NCI-H2171 treated with DMSO at 0.1 percent for 48 hours (cell line): ENCODE results near the gene MMP2.

Experiments
- DNase-seq: peaks from one replicate; lab custom pipeline; 2025; lab: John Stamatoyannopoulos, UW

The MMP2 gene

DNA sequence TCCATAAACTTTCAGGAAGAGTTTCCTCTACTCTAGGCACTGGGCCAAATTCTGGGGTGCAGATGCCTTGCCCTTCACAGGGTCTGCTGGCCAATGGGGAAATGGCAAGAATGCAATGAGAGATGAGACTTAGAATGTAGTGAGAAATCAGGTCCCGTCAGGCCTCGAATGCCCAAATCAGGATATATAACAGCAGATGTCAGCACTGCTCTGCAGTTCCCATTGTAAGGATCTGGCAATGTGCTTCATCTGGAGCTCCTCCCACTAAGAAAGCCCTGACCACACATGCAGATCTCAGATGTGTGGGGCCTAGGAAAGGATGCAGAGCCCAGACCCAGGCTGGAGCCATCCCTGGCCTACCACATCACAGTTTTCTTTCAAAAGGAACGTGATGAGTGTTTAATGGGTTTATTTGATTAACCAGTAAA lies 16.0 kb downstream of the MMP2 start:
- no peak for DNase-seq

GRCh38 chr16:55495616-55496289 lies 16.8 kb downstream of the MMP2 start:
- no peak for DNase-seq

GRCh38 chr16:55496509-55497145 lies 17.6 kb downstream of the MMP2 start:
- DNase-seq: no peak

GRCh38 chr16:55497558-55497957 lies 18.6 kb downstream of the MMP2 start:
- DNase-seq: no peak

DNA sequence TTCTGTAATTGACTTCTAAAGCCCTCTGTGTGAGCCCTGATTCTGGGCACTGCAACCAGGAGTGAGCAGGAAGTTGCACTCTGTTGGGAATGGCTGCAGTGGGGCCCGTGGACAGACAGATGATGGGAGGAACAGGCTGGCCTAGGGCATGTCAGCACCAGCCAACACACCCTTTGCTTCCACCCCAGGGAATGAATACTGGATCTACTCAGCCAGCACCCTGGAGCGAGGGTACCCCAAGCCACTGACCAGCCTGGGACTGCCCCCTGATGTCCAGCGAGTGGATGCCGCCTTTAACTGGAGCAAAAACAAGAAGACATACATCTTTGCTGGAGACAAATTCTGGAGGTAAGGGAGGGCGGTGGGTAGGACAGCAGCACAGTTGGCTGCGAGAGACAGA lies 19.1 kb downstream of the MMP2 start:
- no peak for DNase-seq

- no peak for DNase-seq
Observed at GRCh38 chr16:55499281-55499680, 20.3 kb downstream of the MMP2 start.

DNA sequence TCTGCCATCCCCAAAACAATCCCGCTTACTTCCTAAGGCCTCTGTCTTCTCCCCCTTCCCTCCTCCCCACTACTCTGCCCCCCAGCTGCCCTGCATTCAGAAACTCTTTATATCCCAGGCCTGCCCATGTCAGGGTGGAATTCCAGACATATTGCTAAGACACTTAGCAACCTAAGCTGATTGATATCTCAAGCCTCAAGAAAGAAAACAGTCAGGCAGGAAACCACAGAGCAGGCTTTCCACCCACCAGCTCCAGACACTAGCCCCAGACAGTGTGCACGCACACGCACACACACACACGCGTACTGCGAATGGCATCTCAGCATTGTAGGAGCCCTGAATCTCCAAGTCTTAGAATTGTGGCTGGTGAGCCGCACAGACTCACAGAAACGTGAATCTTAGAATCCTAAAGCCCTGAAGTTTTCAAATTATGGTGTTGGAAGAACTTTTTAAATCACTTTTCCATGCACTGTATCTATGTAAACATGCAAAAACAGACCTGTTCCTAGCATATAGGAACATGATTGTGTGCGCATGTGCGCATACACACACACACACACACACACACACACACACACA lies 21.0 kb downstream of the MMP2 start:
- no peak for DNase-seq

GRCh38 chr16:55500530-55501011 lies 21.6 kb downstream of the MMP2 start:
- no peak for DNase-seq

DNA sequence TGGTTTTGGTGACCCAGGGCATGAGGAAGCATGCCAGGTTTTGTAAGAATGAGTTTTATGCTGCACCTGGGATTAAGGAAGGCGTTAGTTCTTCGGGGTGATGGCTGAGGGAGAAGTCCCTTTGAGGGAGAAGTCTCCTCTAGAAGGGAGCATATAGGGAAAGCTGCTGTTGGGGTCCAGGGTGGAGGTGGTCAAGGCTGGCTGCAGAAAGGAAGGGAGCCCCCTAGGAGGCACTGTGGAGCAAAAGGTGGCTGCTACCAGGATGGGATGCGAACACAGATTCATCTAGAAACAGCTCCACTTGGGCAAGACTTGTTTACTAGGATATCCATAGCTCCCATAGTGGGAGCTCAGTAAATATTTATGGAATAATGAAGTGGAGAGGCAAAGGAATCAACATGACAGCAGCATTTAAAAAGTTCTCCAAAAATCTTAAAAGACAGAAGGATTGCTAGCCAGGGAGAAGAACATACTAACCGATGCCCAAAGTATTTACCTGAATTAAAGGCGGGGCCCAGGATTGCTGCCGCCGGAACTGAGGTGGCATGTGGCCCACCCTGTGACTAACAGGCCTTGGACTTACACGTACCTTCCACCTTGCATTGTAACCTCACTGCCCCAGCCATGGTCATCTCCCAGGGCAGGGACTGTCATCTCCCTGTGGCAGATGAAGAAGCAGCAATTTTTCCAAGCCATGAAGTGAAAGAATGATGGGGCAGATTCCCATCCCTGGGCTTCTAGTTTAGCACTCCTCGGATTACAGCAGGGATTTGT lies 22.7 kb downstream of the MMP2 start:
- DNase-seq: no peak

DNA sequence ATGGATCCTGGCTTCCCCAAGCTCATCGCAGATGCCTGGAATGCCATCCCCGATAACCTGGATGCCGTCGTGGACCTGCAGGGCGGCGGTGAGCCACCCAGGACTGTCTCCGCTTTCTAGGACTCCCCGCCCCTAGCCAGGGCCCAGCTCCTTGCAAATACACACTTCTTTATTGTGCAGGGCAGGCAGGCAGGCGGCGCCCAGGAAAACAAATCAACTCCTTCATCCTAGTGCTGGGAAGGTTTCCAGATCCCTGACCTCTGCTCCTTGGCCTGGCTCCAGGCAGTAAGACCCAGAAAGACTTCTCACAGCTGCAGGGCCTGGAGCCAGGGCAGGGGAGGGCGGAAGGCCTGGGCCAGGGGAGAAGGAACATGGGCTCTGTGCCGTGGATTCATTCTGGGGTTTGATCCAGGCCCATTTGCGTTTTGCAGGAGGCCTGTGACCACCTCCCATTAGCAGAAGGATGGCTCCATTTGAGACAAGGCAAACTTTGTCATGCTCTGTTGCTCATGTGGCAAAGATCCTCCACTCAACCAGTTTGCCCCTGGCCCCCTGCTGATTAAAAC lies 23.9 kb downstream of the MMP2 start:
- DNase-seq: no peak

- DNase-seq: no peak
Observed at GRCh38 chr16:55503726-55504550, 24.9 kb downstream of the MMP2 start.

GRCh38 chr16:55505333-55506015 lies 26.5 kb downstream of the MMP2 start:
- no peak for DNase-seq

DNA sequence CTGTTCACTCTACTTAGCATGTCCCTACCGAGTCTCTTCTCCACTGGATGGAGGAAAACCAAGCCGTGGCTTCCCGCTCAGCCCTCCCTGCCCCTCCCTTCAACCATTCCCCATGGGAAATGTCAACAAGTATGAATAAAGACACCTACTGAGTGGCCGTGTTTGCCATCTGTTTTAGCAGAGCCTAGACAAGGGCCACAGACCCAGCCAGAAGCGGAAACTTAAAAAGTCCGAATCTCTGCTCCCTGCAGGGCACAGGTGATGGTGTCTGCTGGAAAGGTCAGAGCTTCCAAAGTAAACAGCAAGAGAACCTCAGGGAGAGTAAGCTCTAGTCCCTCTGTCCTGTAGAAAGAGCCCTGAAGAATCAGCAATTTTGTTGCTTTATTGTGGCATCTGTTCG lies 27.1 kb downstream of the MMP2 start:
- no peak for DNase-seq

DNA sequence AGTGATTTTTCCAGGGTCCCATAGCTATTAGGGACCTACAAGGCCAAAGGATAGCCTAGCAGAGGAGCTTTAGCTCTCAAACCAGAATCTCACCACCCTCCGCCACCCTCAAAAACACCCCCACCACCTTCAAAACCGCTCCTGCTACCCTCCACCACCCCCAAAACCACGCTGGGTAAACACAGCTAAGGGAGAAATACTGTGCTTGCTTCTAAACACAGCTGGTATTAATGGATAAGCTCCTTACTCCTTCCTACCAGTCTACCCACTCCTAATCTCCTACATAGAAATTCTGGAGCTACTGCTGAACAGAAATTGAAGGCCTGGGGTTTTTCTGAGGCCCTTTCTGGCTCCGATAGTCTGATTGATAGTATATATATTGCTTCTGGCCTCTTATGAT lies 27.7 kb downstream of the MMP2 start:
- no peak for DNase-seq

DNA sequence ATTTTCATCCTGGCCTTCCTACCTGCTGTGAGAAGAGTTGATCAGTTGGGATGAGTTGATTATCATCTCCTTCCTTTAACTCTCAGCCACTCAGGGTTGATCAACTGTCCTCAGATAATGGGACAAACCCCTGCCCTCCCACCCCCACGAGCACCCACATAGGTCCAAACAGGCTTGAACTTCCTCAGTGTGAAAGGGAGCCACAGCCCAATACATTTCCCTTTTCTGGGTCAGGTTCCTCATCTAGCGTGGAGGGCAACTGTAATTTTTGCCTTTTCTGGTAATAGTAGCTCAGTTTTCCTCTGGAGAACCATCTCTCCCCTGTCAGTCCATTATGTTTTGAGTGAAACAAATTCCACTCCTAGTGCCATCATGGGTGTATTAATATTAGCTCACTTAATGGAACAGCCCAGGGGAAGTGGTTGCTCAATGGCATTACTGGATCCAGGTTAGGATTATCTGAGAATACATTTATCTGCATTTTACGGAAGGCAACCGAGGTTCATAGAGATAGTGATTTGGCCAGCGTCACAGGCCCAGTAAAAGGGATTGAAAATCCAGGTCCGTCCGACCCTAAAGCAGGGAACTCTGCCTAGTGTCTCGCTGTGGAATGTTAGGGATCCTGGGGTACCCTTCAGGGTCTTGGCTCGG lies 29.4 kb downstream of the MMP2 start:
- no peak for DNase-seq

DNA sequence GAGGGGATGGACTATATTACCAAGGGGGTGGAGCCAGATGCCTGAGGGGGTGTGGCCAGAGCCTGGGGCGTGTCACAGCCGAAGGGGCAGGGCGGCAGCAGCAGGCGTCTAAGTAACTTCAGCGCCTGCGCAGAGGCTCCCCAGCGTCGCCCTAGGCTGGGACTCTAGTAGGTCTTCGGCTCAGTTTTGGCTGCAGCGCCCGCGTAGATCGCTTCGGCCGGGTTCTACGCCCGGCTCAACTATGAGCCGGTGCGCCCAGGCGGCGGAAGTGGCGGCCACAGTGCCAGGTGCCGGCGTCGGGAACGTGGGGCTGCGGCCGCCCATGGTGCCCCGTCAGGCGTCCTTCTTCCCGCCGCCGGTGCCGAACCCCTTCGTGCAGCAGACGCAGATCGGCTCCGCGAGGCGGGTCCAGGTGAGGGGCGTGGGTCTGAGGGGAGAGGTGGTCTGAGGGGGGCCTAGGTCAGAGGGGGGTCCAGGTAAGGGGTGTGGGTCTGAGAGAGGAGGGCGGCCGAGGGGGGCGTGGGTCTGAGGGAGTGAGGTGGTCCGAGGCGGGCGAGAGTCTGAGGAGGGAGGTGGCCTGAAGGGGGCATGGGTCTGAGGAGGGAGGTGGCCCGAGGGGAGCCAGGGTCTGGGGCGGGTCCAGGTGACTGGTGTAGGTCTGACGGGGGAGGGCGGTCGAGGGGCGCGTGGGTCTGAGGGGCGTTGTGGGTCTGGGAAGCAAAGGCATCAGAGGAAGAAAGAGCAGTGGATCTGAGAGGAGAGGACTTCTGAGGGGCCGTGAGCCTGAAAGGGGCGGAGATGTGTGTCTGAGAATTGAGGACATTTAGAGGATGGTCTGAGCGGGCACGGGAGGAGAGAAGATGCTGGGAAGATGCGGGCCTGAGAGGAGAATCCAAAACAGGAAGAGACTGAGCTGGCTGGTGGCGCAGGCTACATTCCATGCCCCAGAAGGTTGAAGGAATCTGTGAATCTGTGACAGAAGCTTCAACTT lies 30.2 kb downstream of the MMP2 start, which contains the start of gene LPCAT2:
Gene LPCAT2 (plus strand): TSS at position 132 of the 991 bp plus-strand sequence. CDS start 110 bp downstream, at position 242.
- DNase-seq: peak; percentile 37

GRCh38 chr16:55510185-55510805 lies 31.3 kb downstream of the MMP2 start:
- no peak for DNase-seq

DNA sequence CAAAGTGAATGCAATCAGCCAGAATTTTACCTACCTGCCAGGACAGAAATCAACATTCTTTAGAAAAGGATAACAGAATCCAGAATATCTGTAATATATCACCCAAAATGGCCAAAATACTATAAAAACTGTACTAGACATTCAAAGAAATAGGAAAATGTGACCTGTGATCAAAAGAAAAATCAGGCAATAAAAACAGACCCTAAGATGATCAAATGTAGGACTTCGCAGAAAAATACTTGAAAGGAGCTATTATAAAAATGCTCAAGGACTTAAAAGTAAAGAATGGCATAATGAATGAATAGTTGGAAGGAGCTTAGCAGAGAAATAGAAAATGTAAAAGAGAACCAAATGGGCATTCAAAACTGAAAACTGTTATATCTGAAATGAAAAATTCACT lies 33.9 kb downstream of the MMP2 start:
- no peak for DNase-seq
